HG03520 (cell line): ENCODE data around the gene PPP5C.
"Not testable (repeated sequence)": the region's sequence is repeated elsewhere in the genome, so short reads cannot be mapped to it uniquely, and the experiment has no call there.

Experiments used
- ATAC-seq: cut with Tn5 transposase; IDR thresholded peaks from one replicate; pipeline ENCODE4 v1.9.1; 2021; ENCODE audit warnings: mild to moderate bottlenecking, moderate library complexity; ENCODE audit not compliant: unreplicated experiment

Gene PPP5C, protein sequence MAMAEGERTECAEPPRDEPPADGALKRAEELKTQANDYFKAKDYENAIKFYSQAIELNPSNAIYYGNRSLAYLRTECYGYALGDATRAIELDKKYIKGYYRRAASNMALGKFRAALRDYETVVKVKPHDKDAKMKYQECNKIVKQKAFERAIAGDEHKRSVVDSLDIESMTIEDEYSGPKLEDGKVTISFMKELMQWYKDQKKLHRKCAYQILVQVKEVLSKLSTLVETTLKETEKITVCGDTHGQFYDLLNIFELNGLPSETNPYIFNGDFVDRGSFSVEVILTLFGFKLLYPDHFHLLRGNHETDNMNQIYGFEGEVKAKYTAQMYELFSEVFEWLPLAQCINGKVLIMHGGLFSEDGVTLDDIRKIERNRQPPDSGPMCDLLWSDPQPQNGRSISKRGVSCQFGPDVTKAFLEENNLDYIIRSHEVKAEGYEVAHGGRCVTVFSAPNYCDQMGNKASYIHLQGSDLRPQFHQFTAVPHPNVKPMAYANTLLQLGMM

GRCh38 chr19:46346821-46347571 is at the start of gene PPP5C:
PPP5C (plus strand) TSS chr19:46347087; CDS start chr19:46347097, 10 bp downstream.
- ATAC-seq = peak; percentile 47

DNA sequence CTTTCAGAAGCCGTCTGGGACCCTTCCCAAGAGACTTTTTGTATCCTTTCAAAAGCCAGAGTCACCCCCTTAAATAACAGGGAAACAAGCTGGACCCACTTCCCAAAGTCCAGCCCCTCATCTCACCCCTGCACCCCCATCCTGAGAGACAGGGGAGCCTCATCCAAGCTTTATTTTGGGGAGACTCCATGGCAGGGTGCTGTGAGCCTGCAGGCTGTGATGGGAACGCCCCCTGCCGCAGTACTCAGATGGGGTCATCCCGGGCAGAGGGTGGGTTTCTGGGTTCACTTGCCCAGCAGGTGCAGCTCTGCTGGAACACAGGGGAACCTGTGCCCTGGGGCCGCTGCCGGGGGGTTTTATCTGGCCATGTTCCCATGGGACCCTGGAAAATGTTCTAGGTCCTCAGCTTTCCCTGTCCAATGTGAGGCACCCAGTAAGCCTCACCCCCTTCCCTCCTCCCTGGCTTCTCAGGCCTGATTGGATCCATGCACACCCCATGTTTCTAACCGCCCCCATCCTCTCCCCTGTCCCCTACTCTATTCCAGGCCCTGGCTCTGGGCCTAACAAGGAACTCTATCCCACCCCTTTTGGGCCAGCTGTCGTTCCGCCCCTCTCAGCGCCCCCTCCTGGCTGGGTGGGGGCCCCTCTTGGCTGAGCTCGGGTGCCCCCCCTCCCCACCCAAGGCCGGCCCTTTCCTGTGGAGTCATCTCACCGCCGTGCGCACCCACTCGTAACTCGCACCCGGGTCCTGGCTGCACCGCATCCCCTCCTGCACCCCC is 49.0 kb upstream of the PPP5C start:
- no peak for ATAC-seq

DNA sequence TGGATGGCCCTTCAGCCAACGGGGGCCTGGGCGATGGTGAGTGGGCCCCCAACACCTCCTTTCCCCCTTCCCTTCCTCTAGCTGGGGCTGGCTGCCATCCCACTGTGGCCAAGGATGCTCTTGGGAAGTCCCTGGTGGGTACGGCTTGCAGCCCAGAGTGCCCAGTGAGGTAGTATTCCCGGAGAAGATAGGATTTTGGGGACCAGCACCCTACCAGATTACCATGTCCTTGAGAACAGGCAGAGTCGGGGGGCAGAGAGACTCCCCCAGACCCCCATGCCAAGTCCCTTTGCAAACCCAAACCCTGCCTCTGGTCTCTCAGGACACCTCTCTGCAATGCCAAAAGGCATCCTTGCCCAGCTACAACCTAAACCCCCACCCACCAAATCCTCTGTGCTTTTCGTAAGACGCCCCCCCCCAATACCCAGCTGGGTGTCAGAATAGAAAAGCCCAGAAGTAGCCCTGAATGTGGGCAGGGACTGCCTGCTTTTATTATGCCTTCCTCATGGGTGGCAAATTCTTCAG is 48.3 kb upstream of the PPP5C start:
- ATAC-seq = no peak

DNA sequence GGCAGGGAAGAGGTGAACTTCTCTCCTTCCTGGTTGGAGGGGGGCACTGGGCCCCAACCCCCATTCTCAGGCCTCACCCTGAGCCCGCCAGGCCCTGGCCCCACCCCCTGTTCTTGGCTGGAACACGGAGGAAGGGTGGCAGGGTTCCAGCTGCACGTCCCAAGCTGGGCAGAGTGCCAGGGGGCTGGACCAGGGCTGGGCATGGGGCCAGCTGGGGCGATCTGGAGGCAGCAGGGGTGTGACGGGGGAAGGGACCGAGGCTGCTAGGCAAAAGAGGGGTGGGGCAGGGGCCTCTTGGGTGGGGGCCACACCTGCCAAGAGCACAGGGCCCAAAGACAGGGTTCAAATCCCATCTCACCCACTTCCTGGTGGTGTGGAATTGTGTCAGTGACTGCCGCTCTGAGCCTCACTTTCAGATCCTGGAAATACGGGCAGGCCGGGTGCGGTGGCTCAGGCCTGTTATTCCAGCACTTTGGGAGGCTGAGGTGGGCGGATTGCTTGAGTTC is 47.8 kb upstream of the PPP5C start:
- ATAC-seq = no peak

- ATAC-seq = no peak
Measured at GRCh38 chr19:46299695-46300094, 47.2 kb upstream of the PPP5C start.

GRCh38 chr19:46303322-46303690 is 43.6 kb upstream of the PPP5C start:
- ATAC-seq = no peak

DNA sequence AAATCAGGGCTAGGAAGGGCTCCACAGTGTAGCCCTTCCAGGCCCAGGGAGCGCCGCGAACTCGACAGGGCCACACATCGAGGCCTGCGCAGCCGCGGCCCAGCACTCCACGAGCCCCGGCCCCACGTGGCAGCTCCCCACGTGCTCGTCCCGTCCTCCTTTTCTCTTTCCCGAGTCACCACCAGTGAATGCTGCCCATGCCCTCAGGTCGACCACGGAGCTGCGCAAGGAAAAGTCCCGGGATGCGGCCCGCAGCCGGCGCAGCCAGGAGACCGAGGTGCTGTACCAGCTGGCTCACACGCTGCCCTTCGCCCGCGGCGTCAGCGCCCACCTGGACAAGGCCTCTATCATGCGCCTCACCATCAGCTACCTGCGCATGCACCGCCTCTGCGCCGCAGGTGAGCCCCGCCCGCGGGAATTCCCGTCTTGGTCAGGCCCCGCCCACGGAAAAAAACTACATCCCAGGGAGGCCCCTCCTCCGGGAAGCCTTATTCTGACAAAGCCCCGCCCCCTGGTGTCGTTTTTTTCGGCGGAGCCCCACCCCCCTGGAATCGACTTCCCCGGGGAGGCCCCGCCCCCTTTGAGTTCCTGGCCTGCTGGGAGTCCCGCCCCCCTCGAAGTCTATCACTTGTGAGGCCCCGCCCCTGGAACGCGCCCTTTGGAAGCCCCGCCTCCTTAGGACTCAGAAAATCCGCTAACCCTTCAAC is 43.0 kb upstream of the PPP5C start:
- no peak for ATAC-seq

DNA sequence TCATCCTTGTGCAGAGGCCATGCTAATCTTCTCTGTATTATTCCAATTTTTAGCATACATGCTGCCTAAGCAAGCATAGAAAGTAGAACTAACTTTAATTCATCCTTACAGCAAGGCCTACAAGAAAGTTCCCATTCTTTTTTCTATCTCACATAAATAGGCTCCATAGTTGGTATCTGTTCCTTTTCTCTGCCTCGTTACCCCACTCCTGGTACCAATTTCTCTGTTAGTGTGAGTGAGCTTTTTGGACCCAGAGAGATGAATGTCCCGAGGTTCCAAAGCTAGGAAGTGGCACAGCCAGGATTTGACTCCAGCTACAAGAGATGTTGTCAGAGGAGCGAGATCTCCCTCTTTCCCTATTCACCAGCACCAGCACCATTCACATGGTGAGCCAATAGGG is 40.4 kb upstream of the PPP5C start:
- ATAC-seq = no peak

DNA sequence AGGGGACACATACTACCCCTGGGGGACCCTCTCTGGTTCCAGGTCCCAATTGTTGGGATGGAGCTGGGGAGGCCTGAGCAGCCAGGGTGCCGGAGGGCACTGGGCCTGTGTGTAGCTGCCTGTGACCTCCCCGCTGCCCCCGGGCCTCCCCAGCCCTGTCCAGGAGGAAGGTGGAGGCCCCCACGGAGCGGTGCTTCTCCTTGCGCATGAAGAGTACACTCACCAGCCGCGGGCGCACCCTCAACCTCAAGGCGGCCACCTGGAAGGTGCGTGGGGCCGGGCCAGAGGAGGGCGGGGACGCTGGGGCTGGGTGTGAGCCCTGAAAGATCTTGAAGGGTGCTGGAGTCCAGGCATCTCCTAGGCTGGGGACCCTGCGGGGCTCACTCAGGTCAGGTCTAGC is 38.4 kb upstream of the PPP5C start:
- ATAC-seq = no peak

DNA sequence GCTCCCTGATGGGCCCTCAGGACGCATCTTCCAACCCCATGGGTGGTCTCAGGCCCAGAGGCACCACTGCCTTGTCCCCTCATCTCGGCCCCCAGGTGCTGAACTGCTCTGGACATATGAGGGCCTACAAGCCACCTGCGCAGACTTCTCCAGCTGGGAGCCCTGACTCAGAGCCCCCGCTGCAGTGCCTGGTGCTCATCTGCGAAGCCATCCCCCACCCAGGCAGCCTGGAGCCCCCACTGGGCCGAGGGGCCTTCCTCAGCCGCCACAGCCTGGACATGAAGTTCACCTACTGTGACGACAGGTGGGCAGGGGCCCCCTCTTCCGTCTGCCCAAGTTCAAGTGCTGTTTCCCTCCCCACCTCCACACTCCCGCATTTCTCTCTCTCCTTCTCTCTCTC is 37.8 kb upstream of the PPP5C start:
- no peak for ATAC-seq

GRCh38 chr19:46311444-46311843 is 35.4 kb upstream of the PPP5C start:
- no peak for ATAC-seq

DNA sequence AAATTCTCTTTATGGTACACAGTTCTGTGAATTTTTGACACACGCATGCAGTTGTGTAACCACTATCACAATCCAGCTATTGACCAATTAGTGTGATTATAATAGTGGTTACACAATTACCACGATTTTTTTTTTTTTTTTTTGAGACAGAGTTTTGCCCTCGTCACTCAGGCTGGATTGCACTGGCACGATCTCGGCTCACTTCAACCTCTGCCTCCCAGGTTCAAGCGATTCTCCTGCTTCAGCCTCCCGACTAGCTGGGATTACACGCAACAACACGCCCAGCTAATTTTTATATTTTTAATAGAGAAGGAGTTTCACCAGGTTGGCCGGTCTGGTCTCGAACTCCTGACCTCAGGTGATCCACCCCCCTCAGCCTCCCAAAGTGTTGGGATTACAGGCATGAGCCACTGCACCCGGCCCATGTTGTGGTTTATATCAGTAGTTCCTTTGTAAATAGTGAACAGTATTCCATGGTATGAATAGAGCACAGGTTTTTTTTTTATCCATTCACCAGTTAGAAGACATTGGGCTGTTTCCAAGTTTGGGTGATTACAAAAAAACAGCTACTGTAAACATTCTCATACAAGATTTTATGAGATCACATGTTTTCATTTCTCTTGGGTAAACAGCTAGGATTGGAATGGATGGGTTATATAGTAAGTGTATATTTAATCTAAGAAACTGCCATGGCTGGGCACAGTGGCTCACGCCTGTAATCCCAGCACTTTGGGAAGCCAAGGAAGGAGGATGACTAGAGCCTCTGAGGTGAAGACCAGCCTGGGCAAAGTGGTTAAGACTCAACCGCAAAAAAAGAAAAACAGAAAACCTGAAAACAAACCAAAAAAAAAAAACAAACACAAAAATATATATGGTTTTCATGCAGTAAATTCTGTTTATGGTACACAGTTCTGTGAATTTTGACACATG is 33.1 kb upstream of the PPP5C start:
- ATAC-seq = not testable (repeated sequence)

- no peak for ATAC-seq
Measured at GRCh38 chr19:46317339-46317738, 29.5 kb upstream of the PPP5C start.

GRCh38 chr19:46319613-46320012 is 27.3 kb upstream of the PPP5C start:
- no peak for ATAC-seq

GRCh38 chr19:46320559-46320958 is 26.3 kb upstream of the PPP5C start:
- ATAC-seq = no peak

- ATAC-seq = no peak
Measured at GRCh38 chr19:46321653-46322052, 25.2 kb upstream of the PPP5C start.

- ATAC-seq = not testable (repeated sequence)
Measured at GRCh38 chr19:46323227-46323626, 23.7 kb upstream of the PPP5C start.

GRCh38 chr19:46324277-46324676 is 22.6 kb upstream of the PPP5C start:
- ATAC-seq = no peak

DNA sequence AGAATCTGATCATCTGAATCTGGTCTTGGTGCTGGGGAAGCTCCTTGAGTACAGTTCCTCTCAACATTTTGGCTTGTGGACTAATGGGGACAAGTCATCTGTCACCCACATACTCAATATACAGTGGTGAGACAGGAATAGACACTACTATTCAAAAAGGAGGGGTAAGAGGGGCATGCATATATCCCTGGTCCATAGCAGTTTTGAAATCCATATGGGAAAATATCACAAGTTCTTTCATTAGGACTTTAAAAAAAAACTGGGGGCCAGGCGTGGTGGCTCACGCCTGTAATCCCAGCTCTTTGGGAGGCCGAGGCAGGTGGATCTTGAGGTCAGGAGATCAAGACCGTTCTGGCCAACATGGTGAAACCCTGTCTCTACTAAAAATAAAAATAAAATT is 20.3 kb upstream of the PPP5C start:
- ATAC-seq = no peak
